Measurements from ENCODE around the gene INHBB.
A peak's percentile ranks its signal among the peaks of the same experiment; 100 is the strongest.

The INHBB gene

GRCh38 chr2:120360307-120360855 lies 14.4 kb downstream of the INHBB start:
- no peak for DNase-seq

DNA sequence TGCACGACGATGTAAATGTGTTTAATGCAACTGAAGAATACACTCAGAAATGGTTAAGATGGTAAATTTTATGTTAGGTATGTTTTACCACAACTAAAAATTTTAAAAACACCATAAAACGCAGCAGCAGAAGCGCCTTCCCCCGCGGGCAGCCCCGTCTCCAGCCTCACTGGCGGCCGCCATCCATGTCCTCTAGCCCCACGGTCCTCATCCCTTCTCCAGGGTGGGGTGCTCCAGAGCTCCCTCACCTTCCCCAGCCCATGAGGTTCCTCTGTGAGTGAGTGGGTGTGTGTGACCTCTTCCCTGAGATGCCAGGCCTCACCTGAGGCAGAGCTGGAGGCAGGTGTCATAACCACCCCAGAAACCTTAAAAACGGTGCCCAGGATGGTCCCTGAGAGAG lies 17.0 kb downstream of the INHBB start:
- DNase-seq, result no peak

DNA sequence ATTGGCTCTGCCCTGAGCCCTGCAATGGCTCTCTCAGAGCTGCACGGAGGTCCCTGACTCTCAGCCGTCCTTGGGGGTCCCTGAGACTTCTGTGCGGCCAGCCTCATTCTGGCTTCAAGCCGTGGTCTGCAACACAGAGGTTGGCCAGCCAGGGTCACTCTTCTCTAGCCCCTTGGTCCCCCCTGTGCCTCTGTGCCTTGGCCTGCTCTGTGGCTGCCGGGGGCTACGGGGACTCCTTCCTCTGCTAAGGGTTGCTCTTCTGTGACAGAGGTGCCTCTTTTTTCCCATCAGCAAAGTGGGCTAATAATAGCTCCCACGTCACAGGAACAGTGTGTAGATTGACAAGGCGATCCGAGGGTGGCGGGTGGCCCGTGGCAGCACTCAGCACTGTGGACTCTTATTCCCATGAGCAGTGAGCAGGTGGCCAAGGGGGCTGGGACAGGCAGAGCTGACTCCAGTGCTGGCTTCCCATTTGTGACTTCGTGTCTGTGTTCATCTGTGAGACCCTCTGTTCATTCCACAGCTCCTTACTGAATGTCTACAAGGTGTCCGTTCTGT lies 19.4 kb downstream of the INHBB start:
- no peak for DNase-seq

GRCh38 chr2:120366698-120367097 lies 20.8 kb downstream of the INHBB start:
- no peak for DNase-seq

DNA sequence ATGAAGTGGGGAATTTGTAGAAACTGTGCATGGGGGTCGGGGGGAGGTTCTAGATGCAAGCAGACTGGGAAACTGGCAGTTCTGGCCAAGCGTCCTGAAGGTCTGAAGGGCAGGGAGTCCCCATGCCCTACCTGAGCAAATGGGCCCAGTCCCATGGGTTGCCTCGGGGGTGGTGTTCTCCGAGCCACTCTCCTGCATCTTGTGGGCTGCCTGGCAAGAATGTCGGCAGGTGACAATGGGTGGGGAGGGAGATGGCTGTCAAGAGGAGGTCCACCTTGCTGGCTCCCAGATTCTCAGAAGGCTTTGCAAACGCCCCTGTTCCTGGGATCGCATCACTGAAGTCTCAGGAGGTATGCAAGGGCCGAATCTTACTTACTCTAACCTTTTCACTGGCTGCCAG lies 21.3 kb downstream of the INHBB start:
- DNase-seq, result no peak

DNA sequence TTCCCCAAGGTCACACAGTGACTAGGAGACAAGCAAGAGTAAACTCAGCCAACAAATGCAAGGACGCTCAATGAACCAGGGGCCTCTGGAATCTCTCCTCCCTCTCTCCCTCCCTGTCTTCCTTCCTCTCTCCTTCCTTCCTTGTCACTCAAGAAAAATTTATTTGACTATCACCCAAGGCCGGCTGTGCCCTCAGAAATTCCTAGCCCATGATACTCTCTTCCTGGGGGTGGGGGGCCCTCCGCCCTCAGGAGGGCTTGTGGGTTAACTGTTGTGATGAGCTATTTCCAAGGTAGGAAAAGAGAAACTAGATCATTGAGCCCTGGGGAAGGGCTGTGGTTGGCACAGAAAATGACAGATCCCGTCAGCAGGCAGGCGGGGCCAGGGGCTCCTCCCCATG lies 21.7 kb downstream of the INHBB start:
- no peak for DNase-seq

- DNase-seq, result no peak
Observed at GRCh38 chr2:120368086-120368485, 22.1 kb downstream of the INHBB start.

DNA sequence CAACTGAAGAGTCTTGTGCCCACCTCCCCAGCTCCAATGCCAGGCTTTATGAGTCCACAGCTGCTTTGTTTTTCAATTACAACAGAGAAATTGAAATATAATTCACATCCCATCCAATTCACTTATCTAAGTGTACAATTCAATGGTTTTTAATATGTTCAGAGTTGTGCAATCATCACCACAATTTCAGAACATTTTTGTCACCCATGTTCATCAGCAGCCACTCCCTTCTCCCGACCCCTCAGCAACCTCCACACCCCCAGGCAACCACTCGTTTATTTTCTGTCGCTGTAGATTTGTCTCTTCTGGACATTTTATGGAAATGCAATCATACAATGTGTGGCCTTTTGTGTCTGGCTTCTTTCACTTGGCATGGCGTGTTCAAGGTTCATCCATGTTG lies 23.3 kb downstream of the INHBB start:
- no peak for DNase-seq

DNA sequence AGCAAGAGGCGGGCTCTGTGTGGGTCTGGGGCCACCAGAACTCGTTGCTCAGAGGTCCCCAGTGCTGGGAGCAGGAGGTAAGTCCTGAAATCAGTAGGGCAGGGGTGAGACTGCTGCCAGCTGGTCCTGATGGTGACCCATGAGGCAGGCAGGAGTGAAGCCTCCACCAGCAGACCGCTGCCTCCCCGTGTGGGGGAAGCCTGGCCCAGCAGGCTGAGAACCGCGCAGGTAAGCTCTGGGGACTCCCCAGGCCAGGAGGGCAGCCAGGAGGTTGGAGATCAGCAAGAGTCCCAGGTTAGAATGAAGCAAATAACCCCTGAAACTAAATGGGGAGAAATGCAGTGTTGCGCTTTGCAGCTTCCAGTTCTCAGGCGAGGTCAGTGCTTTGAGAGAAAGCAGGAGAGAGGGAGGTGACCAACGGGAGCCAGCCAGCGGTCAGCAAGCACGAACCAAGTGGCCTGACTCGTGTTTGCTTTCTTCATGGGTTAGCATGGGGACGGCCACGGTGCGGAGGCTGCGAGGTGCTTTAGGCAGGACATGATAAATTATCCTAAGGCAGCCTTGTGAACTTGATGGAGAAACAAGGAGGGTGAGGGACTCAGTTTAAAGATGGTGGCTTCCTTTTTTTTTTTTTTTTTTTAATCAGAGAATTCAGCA lies 26.2 kb downstream of the INHBB start:
- no peak for DNase-seq

DNA sequence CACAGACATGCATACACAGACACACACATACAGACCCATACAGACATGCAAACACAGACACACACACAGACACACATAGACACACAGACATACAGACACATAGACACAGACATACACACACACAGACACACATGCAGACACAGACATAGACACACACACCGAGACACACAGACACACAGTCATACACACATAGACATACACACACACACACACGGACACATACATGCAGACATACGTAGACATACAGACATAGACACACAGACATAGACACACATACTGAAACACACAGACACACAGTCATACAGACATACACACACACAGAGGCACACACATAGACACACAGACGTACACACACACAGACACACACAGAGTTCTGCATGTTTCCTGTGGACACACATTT lies 26.9 kb downstream of the INHBB start:
- DNase-seq, result no peak

DNA sequence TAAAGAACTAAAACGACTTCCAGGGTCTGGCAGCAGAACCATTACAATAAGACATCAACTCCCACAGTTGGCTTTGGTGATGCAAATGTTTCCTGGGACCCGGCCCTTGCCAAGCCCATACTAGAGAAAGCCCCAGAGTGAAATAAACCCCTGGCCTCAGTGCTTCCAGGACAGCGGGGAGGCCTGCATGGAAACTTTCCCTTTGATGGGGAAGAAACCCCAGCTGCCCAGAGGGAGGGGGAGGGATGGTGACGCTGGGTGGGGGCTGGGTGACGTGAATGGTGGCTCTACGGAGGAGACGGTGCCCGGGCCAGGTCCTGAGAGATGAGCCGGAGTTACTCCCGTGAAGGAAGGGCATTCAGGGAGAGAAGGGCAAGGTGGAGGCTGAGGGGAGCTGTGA lies 27.5 kb downstream of the INHBB start:
- no peak for DNase-seq

DNA sequence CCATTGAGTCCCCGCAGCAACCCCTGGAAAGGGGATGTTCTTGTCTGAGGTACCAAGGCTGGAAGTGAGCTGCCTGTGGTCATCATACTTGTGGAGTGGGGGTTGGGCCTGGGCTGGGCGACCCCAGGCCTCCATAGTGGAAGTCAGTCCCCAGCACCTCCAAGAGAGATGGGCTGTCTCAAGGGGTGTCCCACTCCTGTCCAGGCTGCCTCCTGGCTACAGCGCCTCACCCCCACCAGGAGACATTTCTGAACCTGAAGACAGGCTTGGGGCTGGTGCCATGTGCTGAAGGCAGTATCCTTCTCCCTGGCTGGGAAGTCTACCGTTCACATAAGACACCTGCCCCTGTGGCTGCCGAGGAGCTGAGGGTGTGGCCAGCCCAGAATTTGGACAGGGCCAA lies 28.9 kb downstream of the INHBB start:
- no peak for DNase-seq

- no peak for DNase-seq
Observed at GRCh38 chr2:120375251-120376020, 29.5 kb downstream of the INHBB start.

DNA sequence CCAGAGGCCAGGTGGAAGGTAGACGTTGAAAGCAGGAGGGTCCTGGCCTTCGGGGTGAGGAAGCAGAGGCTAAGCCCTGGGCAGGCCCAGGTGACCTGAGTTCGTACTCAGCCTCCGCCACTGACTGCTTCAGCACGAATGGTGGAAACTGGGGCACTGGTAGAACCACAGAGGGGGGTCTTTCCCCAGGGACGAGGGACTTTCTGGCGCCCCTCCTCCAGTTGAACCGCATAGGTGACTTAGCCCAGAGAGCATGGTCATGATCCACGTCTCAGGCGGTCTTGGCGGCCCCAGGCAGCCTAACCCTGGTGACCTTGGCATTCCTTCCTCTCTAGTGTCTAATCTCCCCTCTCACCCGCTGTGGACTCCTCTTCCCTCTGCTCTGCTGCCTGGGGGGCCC lies 30.2 kb downstream of the INHBB start:
- no peak for DNase-seq

- no peak for DNase-seq
Observed at GRCh38 chr2:120376679-120377640, 31.0 kb downstream of the INHBB start.

DNA sequence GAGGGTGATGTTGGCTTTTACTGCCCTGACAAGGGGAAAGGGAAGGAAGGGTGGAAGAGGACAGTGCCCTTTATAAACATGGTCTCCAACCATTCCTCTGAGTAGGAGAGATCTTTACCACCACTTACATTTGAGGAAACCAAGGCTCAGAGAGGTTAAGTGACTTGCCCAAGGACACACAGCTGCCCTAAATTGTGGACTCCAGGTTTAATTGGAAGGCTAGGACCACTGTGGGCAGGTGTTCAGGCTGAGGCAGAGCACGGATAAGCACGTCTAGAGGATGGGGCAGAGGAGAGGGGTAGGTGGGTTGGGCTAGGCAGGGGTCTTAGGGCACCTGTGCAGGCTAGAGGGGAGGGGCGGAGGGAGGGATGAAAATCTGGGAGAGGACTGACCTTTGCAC lies 32.7 kb downstream of the INHBB start:
- DNase-seq, result no peak

- peak; percentile 23 to 26 for DNase-seq
Observed at GRCh38 chr2:120379916-120380893, 34.3 kb downstream of the INHBB start.

DNA sequence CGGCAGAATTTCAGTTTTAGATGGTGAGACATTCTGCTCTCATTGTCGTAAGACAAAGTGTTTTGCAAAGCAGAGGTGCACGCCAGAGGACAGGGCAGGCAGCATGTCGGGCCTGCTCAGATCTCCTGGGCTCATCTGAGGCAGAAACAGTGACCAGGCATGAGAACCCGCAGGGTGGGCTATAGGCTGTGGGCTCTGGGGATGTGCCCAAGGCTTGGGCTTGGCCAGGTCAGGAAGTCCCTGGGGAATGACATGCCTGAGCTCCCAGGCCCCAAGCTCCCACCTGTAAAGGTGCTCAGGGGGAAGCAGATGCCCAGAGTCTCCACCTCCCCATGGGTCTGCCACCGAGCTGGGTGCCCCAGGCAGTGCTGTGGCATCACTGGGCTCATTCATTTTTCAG lies 35.3 kb downstream of the INHBB start:
- no peak for DNase-seq

- no peak for DNase-seq
Observed at GRCh38 chr2:120381661-120382060, 35.7 kb downstream of the INHBB start.

- DNase-seq, result no peak
Observed at GRCh38 chr2:120382541-120383144, 36.7 kb downstream of the INHBB start.

- no peak for DNase-seq
Observed at GRCh38 chr2:120383191-120383590, 37.3 kb downstream of the INHBB start.

All from NCI-H187 (cell line).